Measurements from ENCODE around the gene SRC. TPM values are rescaled to one million over a fixed set of nuclear protein-coding genes. Genes with fewer than 3 reads are reported as not detected.

Gene SRC
- total RNA-seq, 1 donor from 2014 or later: 72.7 TPM

- no peaks in the 10 kb centered on the region for H3K27me3 Mint-ChIP-seq
- ChIA-PET POLR2A (no interaction called here), CTCF (no interaction called here)
- peaks cover 37% of the 10 kb centered on the region for H3K4me1 Mint-ChIP-seq
- H3K27ac Mint-ChIP-seq: no peak overlapping the region
- no peak overlapping the region for H3K4me3 Mint-ChIP-seq
- no peaks in the 10 kb centered on the region for H3K9me3 Mint-ChIP-seq
- no peaks in the 10 kb centered on the region for H3K36me3 Mint-ChIP-seq (ENCODE audit: low read depth)
- DNase-seq: no peak
- intact Hi-C loops (cut with micrococcal nuclease): no loop called here
- no peak for ATAC-seq (ENCODE audit: low read depth)
- no peak for TF ChIP-seq CTCF (IDR thresholded peaks at IDR 0.05)
Observed at GRCh38 chr20:37340998-37341397, 4.9 kb upstream of the SRC start.

- TF ChIP-seq CTCF (IDR thresholded peaks at IDR 0.05): no peak
- no peak for DNase-seq
- ATAC-seq (ENCODE audit: low read depth): no peak
- no peaks in the 10 kb centered on the region for H3K27me3 Mint-ChIP-seq
- CTCF ChIA-PET: no interaction called here
- H3K9me3 Mint-ChIP-seq: no peaks in the 10 kb centered on the region
- no peaks in the 10 kb centered on the region for H3K36me3 Mint-ChIP-seq (ENCODE audit: low read depth)
- H3K4me3 Mint-ChIP-seq: no peak overlapping the region
- peaks cover 32% of the 10 kb centered on the region for H3K4me1 Mint-ChIP-seq
- intact Hi-C loops (cut with micrococcal nuclease): no loop called here
- H3K27ac Mint-ChIP-seq: no peak overlapping the region
- POLR2A ChIA-PET: interaction anchor here (0.6 kb wide), 1 partner anchor 24 kb away, joined by 6 read pairs; no protein-coding TSS in a partner anchor
Observed at GRCh38 chr20:37341632-37342031, 4.3 kb upstream of the SRC start.

- ChIA-PET CTCF (no interaction called here), POLR2A (interaction anchor here (0.6 kb wide), 1 partner anchor 23 kb away, joined by 6 read pairs; no protein-coding TSS in a partner anchor)
- H3K36me3 Mint-ChIP-seq (ENCODE audit: low read depth): no peaks in the 10 kb centered on the region
- H3K9me3 Mint-ChIP-seq: no peaks in the 10 kb centered on the region
- DNase-seq (no peak), ATAC-seq (ENCODE audit: low read depth) (no peak)
- H3K27me3 Mint-ChIP-seq: no peaks in the 10 kb centered on the region
- H3K4me3 Mint-ChIP-seq: no peak overlapping the region
- H3K27ac Mint-ChIP-seq: no peak overlapping the region
- peaks cover 29% of the 10 kb centered on the region for H3K4me1 Mint-ChIP-seq
- intact Hi-C loops (cut with micrococcal nuclease): no loop called here
- no peak for TF ChIP-seq CTCF (IDR thresholded peaks at IDR 0.05)
Observed at GRCh38 chr20:37342231-37343177, 3.4 kb upstream of the SRC start.

GRCh38 chr20:37343212-37343993 lies 2.5 kb upstream of the SRC start:
- DNase-seq (no peak), ATAC-seq (ENCODE audit: low read depth) (no peak)
- POLR2A ChIA-PET: interaction anchor here (1.0 to 5.5 kb wide), 2 partner anchors 7 to 25 kb away, joined by 3 to 52 read pairs; no protein-coding TSS in a partner anchor
- Mint-ChIP-seq H3K27me3 (no peaks in the 10 kb centered on the region), H3K4me3 (no peak overlapping the region), H3K4me1 (peaks cover 34% of the 10 kb centered on the region), H3K36me3 (ENCODE audit: low read depth) (peaks cover 2% of the 10 kb centered on the region), H3K9me3 (no peaks in the 10 kb centered on the region), H3K27ac (no peak overlapping the region)
- intact Hi-C loops (cut with micrococcal nuclease): no loop called here
- no peak for TF ChIP-seq CTCF (IDR thresholded peaks at IDR 0.05)
- CTCF ChIA-PET: no interaction called here

GRCh38 chr20:37343994-37344355 lies 2.0 kb upstream of the SRC start:
- Mint-ChIP-seq H3K4me1 (peaks cover 38% of the 10 kb centered on the region), H3K36me3 (ENCODE audit: low read depth) (peaks cover 6% of the 10 kb centered on the region), H3K9me3 (no peaks in the 10 kb centered on the region), H3K4me3 (no peak overlapping the region), H3K27ac (no peak overlapping the region), H3K27me3 (no peaks in the 10 kb centered on the region)
- intact Hi-C loops (cut with micrococcal nuclease): no loop called here
- DNase-seq (no peak), ATAC-seq (ENCODE audit: low read depth) (no peak)
- POLR2A ChIA-PET: interaction anchor here (1.0 to 5.5 kb wide), 3 partner anchors 8 to 55 kb away, joined by 3 to 52 read pairs (median 4); partner anchors contain the start of gene MANBAL
- CTCF ChIA-PET: interaction anchor here (2.5 kb wide), 1 partner anchor 41 kb away, joined by 8 read pairs; no protein-coding TSS in a partner anchor
- TF ChIP-seq CTCF (IDR thresholded peaks at IDR 0.05): no peak
